SK-N-SH (cell line): ENCODE data around the gene TP53BP1. TPM values are rescaled to one million over a fixed set of nuclear protein-coding genes. Genes with fewer than 3 reads are reported as not detected.

Source experiments
- CTCF ChIA-PET: fragments of 300-600, 350-600 bp; formaldehyde crosslinking; extraction: SDS; loops from one replicate; lab custom pipeline; 2021; lab: Yijun Ruan, JAX
- POLR2A ChIA-PET: fragments of 350-600 bp; sonication (Branson Sonifier 250); formaldehyde crosslinking; extraction: SDS; loops from one replicate; lab custom pipeline; 2020; ENCODE audit warnings: antibody characterized with exemption, inconsistent platforms; lab: Yijun Ruan, JAX
- DNase-seq: peaks from one replicate; pipeline ENCODE4 v3.0.0; 2012
- H2AFZ ChIP-seq: fragments of 200-600 bp; sonication (generic); 2 replicates; pipeline ENCODE4 v1.8.1; 2016; ENCODE audit warnings: antibody characterized with exemption, mild to moderate bottlenecking, low read depth
- H3F3A ChIP-seq: fragments of 200-600 bp; sonication (generic); replicated peaks from 2 replicates; pipeline ENCODE3; 2016; ENCODE audit warnings: antibody characterized with exemption, mild to moderate bottlenecking; ENCODE audit not compliant: insufficient read depth
- H3K27ac ChIP-seq, 2 experiments: fragments of 200-500 bp in 1 of 2; fragments of 200-600 bp in 1 of 2; sonication (Bioruptor generic) in 1 of 2; sonication (generic), shearing (Covaris generic) in 1 of 2; 2 replicates each; pipeline versions ENCODE4 v1.5.1 to v1.6.1; 2014 to 2016; ENCODE audit warnings: low read depth in 2 of 2, inconsistent platforms in 1 of 2, low read length in 1 of 2, mild to moderate bottlenecking in 1 of 2, mixed read lengths in 1 of 2
- H3K27me3 ChIP-seq: fragments of 200-600 bp; sonication (generic), shearing (Covaris generic); 2 replicates; pipeline ENCODE4 v1.6.1; 2016; ENCODE audit warnings: mixed run types; ENCODE audit not compliant: insufficient read depth
- H3K36me3 ChIP-seq, 2 experiments: fragments of 200-500 bp in 1 of 2; fragments of 200-600 bp in 1 of 2; sonication (Bioruptor generic) in 1 of 2; sonication (generic) in 1 of 2; replicated peaks in 1 of 2; 2 replicates each; pipeline versions ENCODE3 to v1.5.1; 2014 to 2016; ENCODE audit warnings: low read length in 1 of 2, mild to moderate bottlenecking in 1 of 2; ENCODE audit not compliant: insufficient read depth in 2 of 2, control insufficient read depth in 1 of 2
- H3K4me1 ChIP-seq, 2 experiments: fragments of 200-500 bp in 1 of 2; fragments of 200-600 bp in 1 of 2; sonication (Bioruptor generic) in 1 of 2; sonication (generic), shearing (Covaris generic) in 1 of 2; 2 replicates each; pipeline versions ENCODE4 v1.5.1 to v1.6.1; 2014 to 2016; ENCODE audit warnings: low read depth in 1 of 2, low read length in 1 of 2, mixed run types in 1 of 2; ENCODE audit not compliant: insufficient read depth in 2 of 2, control insufficient read depth in 1 of 2
- H3K4me2 ChIP-seq: fragments of 200-600 bp; sonication (generic), shearing (Covaris generic); 2 replicates; pipeline ENCODE4 v1.6.1; 2017; ENCODE audit warnings: mixed run types
- H3K4me3 ChIP-seq, 2 experiments: fragments of 200-500 bp in 1 of 2; fragments of 200-600 bp in 1 of 2; sonication (Bioruptor generic) in 1 of 2; sonication (generic), shearing (Covaris generic) in 1 of 2; 2 replicates each; pipeline versions ENCODE4 v1.5.1 to v1.8.1; 2014 to 2016; ENCODE audit warnings: low read depth in 2 of 2, inconsistent platforms in 1 of 2, low read length in 1 of 2, mild to moderate bottlenecking in 1 of 2, mixed read lengths in 1 of 2, moderate library complexity in 1 of 2
- H3K79me2 ChIP-seq: fragments of 200-600 bp; sonication (generic); 2 replicates; pipeline ENCODE4 v1.8.1; 2017; ENCODE audit warnings: mild to moderate bottlenecking; ENCODE audit not compliant: insufficient read depth
- H3K9ac ChIP-seq: fragments of 200-600 bp; sonication (generic); 2 replicates; pipeline ENCODE4 v1.6.1; 2017; ENCODE audit warnings: mixed run types
- H3K9me2 ChIP-seq: fragments of 200-600 bp; sonication (generic); 2 replicates; pipeline ENCODE4 v1.6.1; 2017; ENCODE audit warnings: mixed run types
- H3K9me3 ChIP-seq: fragments of 200-600 bp; sonication (generic); 2 replicates; pipeline ENCODE4 v1.6.1; 2017; ENCODE audit warnings: mixed run types, mild to moderate bottlenecking, moderate library complexity
- H4K20me1 ChIP-seq: fragments of 200-600 bp; sonication (generic); 2 replicates; pipeline ENCODE4 v1.6.1; 2017; ENCODE audit warnings: mild to moderate bottlenecking, mixed run types; ENCODE audit not compliant: insufficient read depth
- CTCF ChIP-seq: fragments of 200-600 bp; sonication (generic); IDR thresholded peaks from 2 replicates; pipeline ENCODE4 v1.6.1; 2017; ENCODE audit warnings: antibody characterized with exemption, mild to moderate bottlenecking, moderate library complexity
- FOSL2 ChIP-seq: IDR thresholded peaks from 2 replicates; pipeline ENCODE4 v1.4.0; 2012; ENCODE audit warnings: low read depth, mild to moderate bottlenecking, moderate library complexity, borderline replicate concordance
- GABPA ChIP-seq: IDR thresholded peaks from 2 replicates; pipeline ENCODE4 v1.4.0; 2012; ENCODE audit warnings: low read depth, mild to moderate bottlenecking
- MAX ChIP-seq: IDR thresholded peaks from 2 replicates; pipeline ENCODE4 v1.4.0; 2012; ENCODE audit warnings: low read depth
- NRF1 ChIP-seq: IDR thresholded peaks from 2 replicates; pipeline ENCODE4 v1.6.1; 2012; ENCODE audit warnings: low read depth, mild to moderate bottlenecking, low read length
- RAD21 ChIP-seq: IDR thresholded peaks from 2 replicates; pipeline ENCODE4 v1.6.1; 2012; ENCODE audit warnings: mild to moderate bottlenecking, low read length
- RCOR1 ChIP-seq: fragments of 150-350 bp; IDR thresholded peaks from 2 replicates; pipeline ENCODE4 v1.6.1; 2017; ENCODE audit warnings: antibody characterized with exemption, low read length
- RXRA ChIP-seq: IDR thresholded peaks from 2 replicates; pipeline ENCODE4 v1.4.0; 2012; ENCODE audit warnings: low read depth, mild to moderate bottlenecking, borderline replicate concordance
- TAF1 ChIP-seq: IDR thresholded peaks from 2 replicates; pipeline ENCODE4 v1.6.1; 2012; ENCODE audit warnings: low read depth, mild to moderate bottlenecking, low read length, moderate library complexity, borderline replicate concordance
- TEAD4 ChIP-seq: IDR thresholded peaks from 2 replicates; pipeline ENCODE4 v1.4.0; 2012; ENCODE audit warnings: mild to moderate bottlenecking, borderline replicate concordance; ENCODE audit not compliant: insufficient read depth
- WGBS: methylation state at CpG from one replicate; pipeline ENCODE4 v1.1.6; 2017; ENCODE audit warnings: low lambda C conversion rate; 5-methylcytosine and 5-hydroxymethylcytosine counted together
- polyA plus RNA-seq, 3 experiments: library from polyadenylated mRNA; depleted of rRNA; stranded (reverse); fragments of >200 nt; gene quantifications; 2 replicates each; pipeline ENCODE4 v1.2.3, GENCODE V29; 2012

TP53BP1 gene
- polyA plus RNA-seq, 1 of the 3 experiments (the other 2 are of a cell fraction), result 27.1 TPM

GRCh38 chr15:43531018-43531670 lies 38.2 kb upstream of the TP53BP1 start (continued):
- TF ChIP-seq RCOR1 (no peak), CTCF (no peak), GABPA (no peak), RXRA (no peak), FOSL2 (no peak)

GRCh38 chr15:43529587-43530345 lies 36.8 kb upstream of the TP53BP1 start:
- H3K27ac ChIP-seq, result no peak overlapping the region
- peaks cover 0 to 13% of the 10 kb centered on the region in 2 experiments for H3K36me3 ChIP-seq
- no peaks in the 10 kb centered on the region for H3K27me3 ChIP-seq
- H3F3A ChIP-seq, result no peaks in the 10 kb centered on the region
- 92% methylated on average over 12 of the region's 12 CpGs for WGBS
- no peaks in the 10 kb centered on the region for H3K79me2 ChIP-seq
- TF ChIP-seq RAD21, result no peak
- TF ChIP-seq TEAD4, result no peak
- no peak for TF ChIP-seq MAX
- TF ChIP-seq CTCF, result no peak
- TF ChIP-seq NRF1, result no peak
- TF ChIP-seq TAF1, result no peak
- TF ChIP-seq RXRA, result no peak
- no peak overlapping the region for H3K4me3 ChIP-seq
- no peaks in the 10 kb centered on the region for H3K9me2 ChIP-seq
- ChIA-PET CTCF (interaction anchor here (1.0 kb wide), 1 partner anchor 158 kb away, joined by 3 read pairs; the partner anchor contains the start of genes TUBGCP4 and ZSCAN29), POLR2A (interaction anchor here (1.1 kb wide), 1 partner anchor 19 kb away, joined by 3 read pairs; no protein-coding TSS in a partner anchor)
- H3K4me2 ChIP-seq, result no peak overlapping the region
- no peak overlapping the region for H3K9ac ChIP-seq
- no peaks in the 10 kb centered on the region for H4K20me1 ChIP-seq
- H2AFZ ChIP-seq, result no peak overlapping the region
- no peaks in the 10 kb centered on the region for H3K4me1 ChIP-seq
- DNase-seq, result no peak
- no peaks in the 10 kb centered on the region for H3K9me3 ChIP-seq
